GM18861 (cell line): ENCODE data around the gene EXOSC2.
"Not testable (repeated sequence)": the region's sequence is repeated elsewhere in the genome, so short reads cannot be mapped to it uniquely, and the experiment has no call there.

ENCODE experiments used
- ATAC-seq: cut with Tn5 transposase; IDR thresholded peaks from one replicate; pipeline ENCODE4 v1.9.1; 2021; ENCODE audit not compliant: unreplicated experiment

The EXOSC2 gene

GRCh38 chr9:130667120-130667435, 26.5 kb upstream of the EXOSC2 start:
- no peak for ATAC-seq

- ATAC-seq: no peak
These were observed 25.4 kb upstream of the EXOSC2 start for GRCh38 chr9:130668196-130668595.

- no peak for ATAC-seq
These were observed 24.9 kb upstream of the EXOSC2 start for GRCh38 chr9:130668659-130669058.

- ATAC-seq: no peak
These were observed 23.6 kb upstream of the EXOSC2 start for GRCh38 chr9:130669965-130670364.

- ATAC-seq: no peak
These were observed 22.9 kb upstream of the EXOSC2 start for GRCh38 chr9:130670644-130671043.

GRCh38 chr9:130672466-130672865, 21.1 kb upstream of the EXOSC2 start:
- no peak for ATAC-seq

GRCh38 chr9:130672933-130673615, 20.5 kb upstream of the EXOSC2 start:
- ATAC-seq: no peak

GRCh38 chr9:130675396-130675795, 18.2 kb upstream of the EXOSC2 start:
- ATAC-seq: no peak

- no peak for ATAC-seq
These were observed 16.3 kb upstream of the EXOSC2 start for GRCh38 chr9:130677252-130677651.

GRCh38 chr9:130680836-130681768, 12.5 kb upstream of the EXOSC2 start:
- ATAC-seq: peak; percentile 47

- ATAC-seq: peak; percentile 12
These were observed 11.7 kb upstream of the EXOSC2 start for GRCh38 chr9:130681769-130682420.

GRCh38 chr9:130682421-130683121, 11.0 kb upstream of the EXOSC2 start:
- no peak for ATAC-seq

- ATAC-seq: no peak
These were observed 8.5 kb upstream of the EXOSC2 start for GRCh38 chr9:130685104-130685503.

GRCh38 chr9:130685945-130686344, 7.6 kb upstream of the EXOSC2 start:
- not testable (repeated sequence) for ATAC-seq

GRCh38 chr9:130687615-130688014, 6.0 kb upstream of the EXOSC2 start:
- no peak for ATAC-seq

- ATAC-seq: no peak
These were observed 5.5 kb upstream of the EXOSC2 start for GRCh38 chr9:130688072-130688471.

GRCh38 chr9:130689572-130689936, 4.0 kb upstream of the EXOSC2 start:
- no peak for ATAC-seq

- no peak for ATAC-seq
These were observed 3.5 kb upstream of the EXOSC2 start for GRCh38 chr9:130689937-130690700.

- no peak for ATAC-seq
These were observed 1.3 kb upstream of the EXOSC2 start for GRCh38 chr9:130692321-130692720.

GRCh38 chr9:130693101-130693425, 517 bp upstream of the EXOSC2 start:
- no peak for ATAC-seq

- ATAC-seq: no peak
These were observed 625 bp downstream of the EXOSC2 start for GRCh38 chr9:130694205-130694604.
